ENCODE data around the gene RCN1.

GRCh38 chr11:32080361-32080980, 10.4 kb upstream of the RCN1 start:
- no peak for TF ChIP-seq CTCF (conservative IDR thresholded peaks at IDR 0.05; ENCODE audit: low read depth, low read length)
- no peak for TF ChIP-seq EZH2 (IDR thresholded peaks at IDR 0.05; ENCODE audit: borderline replicate concordance, low read depth, low read length, poor library complexity, severe bottlenecking)
